GM21619 (cell line): ENCODE measurements around the gene TMPRSS6.

Experiments
- ATAC-seq: cut with Tn5 transposase; IDR thresholded peaks from one replicate; pipeline ENCODE4 v1.9.1; 2021; ENCODE audit not compliant: unreplicated experiment

TMPRSS6 gene

DNA sequence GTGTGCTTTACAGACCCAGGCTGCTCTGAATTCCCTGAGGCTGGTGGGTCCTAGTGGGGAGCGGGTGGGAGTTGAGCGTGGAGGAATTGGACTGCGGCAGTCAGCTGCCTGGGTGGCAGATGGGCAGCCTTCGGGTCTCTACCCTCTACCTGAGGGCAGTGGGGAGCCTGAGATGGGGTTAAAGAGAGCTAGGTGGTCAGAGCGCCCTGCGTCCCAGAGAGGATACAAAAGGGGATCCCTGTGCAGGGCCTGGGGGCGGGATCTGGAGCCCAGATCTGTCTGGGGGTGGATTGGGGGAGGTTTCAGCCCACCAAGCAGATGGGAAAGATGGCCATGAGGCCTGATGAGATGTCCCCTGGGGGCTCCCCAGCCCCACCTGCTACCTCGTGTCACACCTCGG lies 39.8 kb downstream of the TMPRSS6 start:
- ATAC-seq: no peak

GRCh38 chr22:37069319-37069718 lies 40.2 kb downstream of the TMPRSS6 start:
- ATAC-seq: no peak

DNA sequence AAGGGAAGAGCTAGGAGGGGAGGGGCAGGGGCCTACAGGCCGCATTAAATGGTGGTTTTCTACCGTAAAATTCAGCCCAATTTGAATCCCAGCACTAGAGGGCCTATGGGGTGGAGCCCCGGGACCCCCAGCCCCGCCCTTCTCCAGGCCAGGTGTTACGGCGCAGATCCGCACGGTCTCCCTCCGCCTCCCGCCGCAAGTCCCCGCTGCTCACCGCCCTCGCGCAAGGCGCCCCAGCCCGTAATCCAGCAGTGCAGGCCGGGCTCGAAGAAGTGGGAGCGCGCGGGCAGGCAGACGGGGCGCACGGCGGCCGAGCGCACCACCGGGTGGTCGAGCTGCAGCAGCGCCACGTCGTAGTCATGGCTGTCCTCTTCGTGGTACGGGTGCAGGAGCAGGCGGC lies 40.7 kb downstream of the TMPRSS6 start:
- ATAC-seq: no peak

DNA sequence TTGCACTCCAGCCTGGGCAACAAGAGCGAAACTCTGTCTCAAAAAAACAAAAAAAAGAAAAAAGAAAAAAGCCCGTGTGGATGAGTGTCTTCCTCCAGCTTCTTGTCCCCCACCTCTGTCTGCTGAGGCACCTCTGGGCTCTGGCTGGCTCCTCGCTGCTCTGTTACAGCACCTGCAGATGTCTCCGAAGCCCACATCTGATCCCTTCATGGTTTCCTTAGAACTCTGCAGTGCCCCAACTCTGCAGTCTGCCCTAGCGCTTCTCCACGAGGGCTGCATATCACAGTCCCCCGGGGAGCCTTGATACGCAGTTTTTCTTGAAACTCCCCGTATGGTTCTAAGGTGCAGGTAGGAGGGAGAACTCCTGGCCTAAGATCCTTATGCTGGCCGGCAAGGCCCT lies 42.1 kb downstream of the TMPRSS6 start:
- no peak for ATAC-seq

- no peak for ATAC-seq
These were observed 43.6 kb downstream of the TMPRSS6 start for GRCh38 chr22:37065961-37066360.

DNA sequence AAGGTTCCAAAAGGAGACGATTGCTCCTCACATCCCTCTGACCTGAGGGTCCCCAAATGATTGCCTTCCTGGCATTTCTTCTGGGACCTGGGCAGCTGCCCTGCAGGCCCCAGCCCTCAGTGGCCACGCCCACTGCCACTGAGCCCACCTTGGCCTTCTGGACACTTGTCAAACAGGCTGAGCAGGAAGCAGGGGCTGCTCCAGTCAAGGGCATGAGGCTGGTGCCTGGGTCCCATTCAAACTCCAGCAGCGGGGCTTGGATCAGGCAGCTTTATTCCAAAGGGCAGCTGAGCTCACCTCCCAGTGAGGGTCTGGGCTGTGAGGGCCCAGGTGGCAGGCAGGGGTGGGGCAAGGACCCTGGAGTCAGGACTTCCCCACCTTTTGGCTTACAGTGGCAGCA lies 44.3 kb downstream of the TMPRSS6 start:
- ATAC-seq: no peak

DNA sequence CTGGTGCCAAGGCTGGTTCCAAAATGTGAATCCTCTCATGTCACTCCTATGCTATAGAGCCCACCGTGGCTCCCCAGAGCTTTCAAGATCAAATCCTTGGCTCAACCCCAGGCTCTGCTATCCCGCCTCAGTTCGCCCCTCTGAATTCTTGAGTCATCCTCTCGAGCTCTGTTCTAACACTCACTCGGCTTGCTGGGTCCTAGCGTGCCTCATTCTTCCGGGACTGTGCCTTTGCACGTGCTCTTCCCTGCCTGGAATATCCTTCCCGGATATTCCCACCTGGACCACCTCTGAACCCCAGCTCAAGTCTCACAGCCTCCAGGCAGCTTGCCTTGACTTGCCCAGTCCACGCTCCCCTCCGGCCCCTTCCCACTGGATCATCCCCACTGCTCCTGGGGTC lies 45.0 kb downstream of the TMPRSS6 start:
- ATAC-seq: no peak

DNA sequence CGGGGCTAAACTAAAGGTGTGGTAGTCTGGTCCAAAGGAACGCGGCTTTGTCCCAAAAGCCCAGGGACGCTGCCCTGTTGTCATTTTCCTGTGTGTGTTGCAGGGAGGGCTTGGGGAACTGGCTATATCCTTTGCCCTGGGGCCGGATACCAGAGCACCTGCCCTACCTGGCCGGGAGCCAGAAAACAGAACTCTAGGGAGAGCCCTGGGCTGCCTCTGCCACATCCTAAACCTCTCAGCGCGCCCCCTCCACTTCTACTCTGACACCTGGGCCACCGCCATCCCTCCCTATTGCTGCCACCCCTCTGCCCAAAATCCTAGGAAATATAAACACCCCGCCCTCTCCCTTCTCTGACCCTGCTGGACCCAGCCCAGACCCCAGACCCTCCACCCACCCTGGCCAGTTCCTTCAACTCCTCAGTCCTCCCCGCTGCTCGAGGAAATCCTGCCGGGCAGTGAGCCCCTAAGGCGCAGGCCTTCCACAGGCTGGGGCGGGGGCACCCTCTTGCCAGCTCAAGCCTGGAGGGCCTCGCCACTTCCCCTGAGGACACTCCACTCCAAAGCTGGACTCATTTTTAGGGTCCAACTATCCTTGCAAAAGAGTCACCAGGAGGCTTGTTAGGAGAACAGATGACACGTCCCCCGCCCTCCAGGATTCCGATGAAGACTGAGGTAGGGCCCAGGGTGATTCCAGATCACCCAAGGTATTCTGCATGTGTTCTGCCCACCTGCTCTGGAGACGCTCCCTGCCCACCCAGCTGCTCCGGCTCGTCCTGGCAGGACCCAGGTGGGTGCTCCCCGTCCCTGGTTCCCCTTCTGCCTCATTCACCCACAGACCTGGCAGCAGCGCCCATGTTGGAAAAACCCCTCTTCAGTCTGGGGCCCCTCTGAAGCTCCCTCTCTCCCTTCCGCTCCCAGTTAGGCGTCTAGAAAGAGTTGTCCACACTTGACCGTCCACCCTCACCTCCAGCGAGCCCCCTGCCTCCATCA lies 45.8 kb downstream of the TMPRSS6 start:
- no peak for ATAC-seq

DNA sequence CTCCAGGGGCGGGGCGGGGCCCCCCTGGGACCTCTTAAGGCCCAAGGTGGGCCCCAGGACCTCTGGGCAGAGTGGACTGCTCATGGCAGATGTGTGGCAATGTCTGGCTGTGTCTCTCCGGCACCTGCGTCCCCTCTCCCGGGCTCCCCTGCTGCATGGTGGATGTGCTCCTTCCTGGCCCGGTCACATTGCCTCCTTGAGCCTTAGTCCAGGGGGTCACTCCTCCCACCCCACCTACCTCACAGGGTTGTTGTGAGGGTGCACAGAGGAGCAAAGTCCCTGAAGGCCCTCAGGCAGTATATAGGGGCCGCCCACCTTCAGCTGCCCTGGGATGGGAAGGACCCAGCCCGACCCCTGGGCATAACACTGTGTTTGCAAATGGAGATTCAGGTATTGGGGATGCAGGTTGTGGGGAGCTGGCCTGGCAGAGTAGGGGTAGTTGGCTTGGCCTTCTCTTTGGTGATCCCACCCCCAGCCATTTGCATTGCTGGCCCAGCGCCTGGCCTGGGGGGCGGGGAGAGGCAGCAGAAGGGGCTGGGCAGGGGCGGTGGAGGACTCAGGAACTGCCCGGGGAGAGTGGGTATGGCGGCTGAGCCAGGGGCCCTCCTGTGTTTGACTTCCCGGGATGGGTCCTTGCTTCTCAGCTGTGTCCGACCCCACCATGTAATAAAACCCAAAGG lies 46.7 kb downstream of the TMPRSS6 start:
- no peak for ATAC-seq

DNA sequence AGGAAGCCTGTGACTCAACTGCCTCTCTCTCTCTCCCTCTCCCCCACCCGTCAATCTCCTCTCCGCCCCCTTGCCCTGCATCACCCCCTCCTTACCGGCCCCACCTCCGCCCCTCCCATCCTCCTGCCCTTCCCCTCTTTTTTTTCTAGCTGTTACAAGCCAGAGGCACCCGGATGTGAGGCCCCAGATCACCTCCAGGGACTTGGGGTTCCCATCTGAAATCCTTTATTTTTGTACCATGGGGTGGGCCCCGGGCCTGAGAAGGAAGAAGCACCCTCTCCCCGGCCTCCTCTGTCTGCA lies 47.2 kb downstream of the TMPRSS6 start:
- ATAC-seq: no peak

DNA sequence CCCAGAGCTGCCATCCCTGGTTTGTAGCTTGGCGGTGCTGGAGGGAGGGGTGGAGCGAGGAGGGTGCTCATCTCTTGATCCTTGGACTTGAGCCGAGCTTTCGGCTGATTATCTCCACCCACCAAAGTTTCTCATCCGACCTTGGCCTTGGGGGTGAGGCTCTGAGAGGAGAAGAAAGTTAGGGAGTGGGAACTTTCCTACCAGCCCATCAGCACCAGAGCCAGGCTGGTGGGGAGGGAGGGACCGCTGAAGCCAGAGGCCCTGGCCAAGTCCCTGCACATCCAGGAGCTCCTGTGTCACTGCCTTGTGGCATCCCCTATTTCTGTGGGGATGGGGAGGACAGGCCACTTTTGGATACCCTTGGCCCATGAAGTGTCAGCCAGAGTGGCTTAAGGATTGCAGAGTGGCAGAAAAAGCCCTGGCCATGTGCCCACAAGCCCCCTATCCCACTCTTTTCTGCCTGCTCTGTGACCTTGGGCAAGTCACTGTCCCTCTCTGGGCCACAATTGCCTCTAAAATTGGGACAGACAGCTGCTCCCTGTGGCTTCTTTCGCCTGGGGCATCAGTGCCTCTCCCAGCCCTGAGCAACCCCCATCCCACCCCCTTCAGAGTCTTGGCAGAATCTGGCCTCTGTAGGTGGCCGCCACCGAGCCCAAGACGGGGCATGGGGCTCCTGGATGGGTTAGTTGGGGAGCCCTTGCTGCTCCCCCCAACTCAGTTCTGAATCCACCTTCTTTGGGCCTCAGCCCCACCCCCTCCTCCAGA lies 47.7 kb downstream of the TMPRSS6 start:
- ATAC-seq: no peak

DNA sequence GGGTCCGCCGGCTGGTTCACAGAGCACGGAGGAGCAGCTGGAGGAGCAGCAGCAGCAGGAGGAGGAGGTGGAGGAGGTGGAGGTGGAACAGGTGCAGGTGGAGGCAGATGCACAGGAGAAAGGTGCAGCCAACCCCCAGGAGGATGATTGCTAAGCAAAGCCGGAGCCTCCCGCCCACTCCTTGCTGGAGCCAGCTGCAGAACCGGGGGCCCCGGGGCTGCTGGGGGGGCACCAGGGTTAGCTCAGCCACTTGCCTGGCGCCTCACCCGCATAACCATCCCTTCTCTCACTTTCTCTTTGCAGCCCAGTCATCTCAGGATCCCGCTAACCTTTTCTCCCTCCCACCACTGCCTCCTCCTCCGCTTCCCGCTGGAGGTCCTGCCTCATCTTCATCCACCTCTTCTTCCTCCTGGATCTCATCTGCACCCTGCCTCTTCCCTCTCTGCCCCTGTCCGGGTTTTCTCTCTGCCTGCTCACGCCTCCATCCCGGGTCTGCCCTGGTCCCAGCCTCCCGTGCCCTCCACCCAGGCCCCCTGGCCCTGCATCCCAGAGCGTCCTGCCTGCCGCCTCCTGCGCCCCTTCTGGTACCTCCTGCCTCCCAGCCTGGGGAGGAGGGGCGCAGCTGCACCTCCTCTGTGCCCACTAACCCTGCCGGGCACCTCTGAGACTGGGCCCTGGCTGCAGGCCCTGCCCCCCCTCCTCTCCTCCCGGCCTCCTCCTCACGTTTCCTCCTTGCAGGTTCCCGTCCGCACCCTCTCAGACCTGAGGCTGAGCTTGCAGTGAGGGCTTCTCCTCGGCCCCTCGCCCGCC lies 48.5 kb downstream of the TMPRSS6 start:
- no peak for ATAC-seq

DNA sequence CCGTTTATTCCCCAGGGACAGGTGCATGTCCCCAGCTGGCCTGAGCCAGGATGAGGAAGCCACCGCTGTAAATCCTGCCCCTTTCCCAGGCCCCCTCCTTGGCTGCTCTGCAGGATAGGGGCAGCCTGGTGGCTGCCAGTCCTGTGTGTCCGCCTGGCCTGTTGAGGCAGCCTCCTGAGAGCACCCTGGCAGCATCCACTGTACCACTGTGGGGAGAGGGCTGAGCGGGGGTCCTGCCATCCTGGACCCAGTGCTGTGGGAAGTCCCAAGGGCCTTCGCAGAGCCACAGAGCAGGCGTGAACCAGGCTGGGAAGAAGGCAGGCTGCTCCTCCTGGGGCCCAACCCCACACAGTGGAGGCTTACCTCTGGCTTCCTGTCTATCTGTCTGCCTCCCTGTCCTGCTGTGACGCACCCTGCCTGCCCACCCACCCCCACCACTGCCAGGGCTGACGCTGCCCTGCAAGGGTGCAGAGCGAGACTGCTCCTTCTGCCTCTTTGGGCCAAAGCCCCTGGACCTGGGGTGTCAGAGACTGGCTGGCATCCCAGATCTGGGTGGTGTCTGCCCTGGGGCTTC lies 49.5 kb downstream of the TMPRSS6 start:
- ATAC-seq: no peak

DNA sequence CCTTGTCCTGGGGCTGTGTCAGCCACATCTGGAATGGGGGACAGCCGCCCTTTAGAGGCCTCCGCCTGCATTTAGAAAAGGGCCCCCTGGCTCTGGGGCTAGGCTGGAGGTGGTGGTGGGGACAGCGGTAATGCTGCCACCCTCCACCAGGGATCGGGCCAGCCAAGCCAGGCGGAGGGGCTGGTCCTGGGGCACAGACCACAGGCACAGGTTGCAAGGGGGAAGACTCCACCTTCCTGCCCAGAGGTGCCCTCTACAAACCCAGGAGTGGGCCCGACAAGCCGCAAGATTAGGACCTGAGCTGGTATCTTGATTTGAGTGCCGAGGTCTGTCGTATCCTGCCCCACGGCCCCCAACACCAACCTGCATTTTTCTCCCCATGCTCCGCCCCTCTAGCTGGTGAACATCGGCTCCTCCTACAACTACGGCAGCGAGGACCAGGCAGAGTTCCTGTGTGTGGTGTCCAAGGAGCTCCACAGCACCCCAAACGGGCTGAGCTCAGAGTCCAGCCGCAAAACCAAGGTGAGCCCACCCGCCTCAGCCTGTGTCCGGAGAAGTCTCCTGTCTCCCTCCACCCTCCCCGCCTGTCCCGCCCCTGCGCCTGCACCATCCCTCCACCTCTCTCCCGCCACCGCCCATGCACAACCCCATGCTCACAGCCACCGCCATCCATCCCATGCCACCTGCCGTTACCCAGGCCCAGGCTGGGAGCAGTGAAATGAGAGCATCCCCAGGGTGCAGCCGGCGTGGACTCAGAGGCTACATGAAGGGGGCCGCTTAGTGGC lies 50.4 kb downstream of the TMPRSS6 start:
- no peak for ATAC-seq

DNA sequence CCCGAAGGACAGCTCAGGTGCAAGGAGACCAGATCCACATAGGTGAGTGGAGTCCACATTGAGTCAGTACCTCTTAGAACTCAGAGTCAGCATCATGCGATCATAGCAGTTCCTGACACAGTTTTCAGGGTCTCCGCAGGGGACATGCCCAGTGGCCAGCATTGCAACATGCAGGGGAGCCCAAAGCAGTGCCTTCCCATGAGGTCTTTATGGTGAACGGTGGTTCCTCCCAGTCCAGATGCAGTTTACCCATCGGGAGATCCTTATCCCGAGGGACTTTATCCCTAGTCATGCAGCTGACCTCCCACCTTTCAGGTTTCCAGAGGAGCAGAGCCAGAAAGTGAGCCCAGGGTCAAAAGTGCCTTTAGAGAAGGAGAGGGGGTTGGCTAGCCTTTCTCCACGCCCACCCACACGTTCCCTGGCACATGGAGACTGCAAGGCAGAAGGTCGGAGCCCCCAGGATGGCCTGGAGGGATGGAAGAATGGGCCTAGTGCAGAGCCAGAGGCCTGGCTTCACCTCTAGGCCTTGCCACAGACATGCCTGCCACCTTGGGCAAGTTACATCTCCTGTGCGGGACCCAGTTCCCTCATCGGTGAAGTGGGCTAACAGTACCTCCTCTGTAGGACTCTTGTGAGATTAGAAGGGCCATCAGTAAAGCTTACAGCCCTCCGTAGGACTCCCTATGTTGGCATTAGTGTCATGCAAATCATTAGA lies 51.6 kb downstream of the TMPRSS6 start:
- ATAC-seq: no peak

DNA sequence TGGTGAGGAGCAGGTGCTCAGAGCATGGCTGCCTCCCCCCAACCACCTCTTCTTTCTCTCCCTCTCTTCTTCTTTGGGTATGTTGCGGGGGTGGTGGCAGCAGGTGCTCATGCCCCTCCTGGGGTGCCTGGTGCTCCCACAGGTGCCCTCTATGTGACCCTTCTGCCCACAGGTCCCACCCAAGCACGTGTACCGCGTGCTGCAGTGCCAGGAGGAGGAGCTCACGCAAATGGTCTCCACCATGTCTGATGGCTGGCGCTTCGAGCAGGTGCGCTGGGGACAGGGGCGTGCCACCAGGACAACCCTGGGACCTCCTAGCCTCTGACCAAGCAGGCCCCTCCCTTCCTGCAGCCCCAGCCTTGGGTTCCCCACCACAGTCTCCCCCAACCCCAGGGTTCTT lies 52.3 kb downstream of the TMPRSS6 start:
- ATAC-seq: no peak

- ATAC-seq: no peak
These were observed 53.3 kb downstream of the TMPRSS6 start for GRCh38 chr22:37056246-37056645.

DNA sequence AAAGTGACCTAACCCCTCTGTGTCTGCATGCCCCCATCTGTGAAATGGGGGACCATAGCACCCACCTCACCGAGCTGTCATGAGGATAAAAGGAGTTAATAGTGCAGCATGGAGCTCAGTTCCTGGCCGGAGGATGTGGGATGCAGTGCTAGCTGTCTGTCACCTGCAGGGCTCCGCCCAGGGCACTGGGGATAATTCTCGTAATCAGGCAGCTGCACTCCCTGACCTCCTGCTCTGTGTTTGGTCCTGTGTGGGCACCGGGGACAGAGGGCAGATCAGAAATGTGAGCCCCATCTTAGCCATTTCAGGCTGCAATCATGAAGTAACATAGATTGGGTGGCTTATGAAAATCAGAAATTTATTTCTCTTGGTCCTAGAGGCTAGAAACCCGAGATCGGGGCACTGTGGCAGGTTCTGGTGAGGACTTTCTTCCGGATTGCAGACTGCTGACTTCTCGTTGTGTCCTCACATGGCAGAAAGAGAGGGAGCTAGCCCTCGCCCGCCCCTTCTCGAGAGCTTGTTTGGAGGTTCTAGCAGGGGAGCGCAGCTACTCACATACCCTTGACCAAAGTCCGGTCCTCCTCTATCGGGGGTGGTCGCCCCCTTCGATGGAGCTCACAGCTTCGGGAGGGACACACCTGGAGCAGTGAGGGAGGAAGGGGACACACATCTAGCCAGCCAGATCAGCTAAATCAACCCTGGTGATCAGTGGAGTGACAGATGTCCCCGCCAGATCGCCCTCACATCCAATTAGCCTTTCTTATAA lies 54.7 kb downstream of the TMPRSS6 start:
- no peak for ATAC-seq

GRCh38 chr22:37054056-37054395 lies 55.5 kb downstream of the TMPRSS6 start:
- no peak for ATAC-seq
